ENCODE results near the gene RAB6B.
"Not testable (repeated sequence)": the region's sequence is repeated elsewhere in the genome, so short reads cannot be mapped to it uniquely, and the experiment has no call there.

RAB6B gene

GRCh38 chr3:133803469-133803868 is 92.2 kb downstream of the RAB6B start:
- Histone ChIP-seq H3K27ac (no peak overlapping the region), H3K36me3 (peaks cover 10% of the 10 kb centered on the region; the same call in 1 of the 2 replicates), H3K9ac (no peak overlapping the region), H3K4me3 (no peak overlapping the region), H3K4me1 (peaks cover 21% of the 10 kb centered on the region), H3K9me3 (no peaks in the 10 kb centered on the region), H3K27me3 (no peaks in the 10 kb centered on the region), H3K4me2 (no peak overlapping the region), H4K20me1 (peaks cover 6% of the 10 kb centered on the region; the same call in 1 of the 2 replicates)
- no peak for TF ChIP-seq Cebpa-rat (IDR thresholded peaks at IDR 0.05)

- Histone ChIP-seq H3K27me3 (no peaks in the 10 kb centered on the region), H4K20me1 (no peaks in the 10 kb centered on the region), H3K36me3 (no peaks in the 10 kb centered on the region), H3K4me3 (no peak overlapping the region), H3K9ac (no peak overlapping the region), H3K4me2 (no peak overlapping the region), H3K9me3 (peaks cover 17% of the 10 kb centered on the region), H3K27ac (no peak overlapping the region), H3K4me1 (0 out of 2 replicates have a peak, but pooled peaks cover 2% of the 10 kb centered on the region)
- TF ChIP-seq Cebpa-rat (IDR thresholded peaks at IDR 0.05): no peak
Measured at GRCh38 chr3:133799794-133800585, 95.7 kb downstream of the RAB6B start.

DNA sequence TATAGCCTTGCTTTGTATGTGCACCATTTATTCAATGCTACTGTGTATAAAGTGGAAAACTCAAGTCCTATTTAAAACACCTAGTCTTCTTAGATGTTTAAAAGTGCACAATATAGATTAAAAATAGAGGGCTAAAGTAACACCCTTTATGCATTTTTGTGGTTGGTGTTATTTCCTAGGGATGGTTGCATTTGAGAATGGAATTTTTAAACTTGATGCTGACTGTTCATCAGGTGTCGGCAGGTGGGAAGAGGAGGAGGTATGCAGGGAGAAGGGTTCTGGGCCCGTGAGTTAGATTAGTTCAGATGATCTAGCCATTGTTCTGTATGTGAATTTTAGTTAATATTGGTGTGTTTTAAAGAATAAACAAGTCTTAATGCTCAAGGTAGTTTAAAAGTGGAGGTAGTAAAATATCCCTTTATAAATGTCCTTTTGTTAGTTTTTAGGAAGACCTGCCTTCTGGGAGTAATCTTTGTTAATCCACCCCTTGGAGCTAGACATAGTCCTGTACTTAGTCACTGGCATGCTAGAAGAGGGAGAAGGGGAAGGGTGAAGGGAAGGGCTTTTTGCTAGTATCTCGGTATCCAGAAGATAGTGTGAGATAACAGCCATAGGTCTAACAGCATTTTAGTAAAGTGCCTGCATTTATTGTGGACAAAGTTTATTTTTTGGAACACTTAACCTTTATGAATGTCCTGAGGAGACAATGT is 98.1 kb downstream of the RAB6B start:
- H3K4me2 ChIP-seq: no peak overlapping the region
- H4K20me1 ChIP-seq: no peaks in the 10 kb centered on the region
- H3K27me3 ChIP-seq: no peaks in the 10 kb centered on the region
- no peaks in the 10 kb centered on the region for H3K36me3 ChIP-seq
- no peak overlapping the region for H3K4me3 ChIP-seq
- H3K27ac ChIP-seq: no peak overlapping the region
- TF ChIP-seq Cebpa-rat (IDR thresholded peaks at IDR 0.05): no peak
- peaks cover 39% of the 10 kb centered on the region for H3K9me3 ChIP-seq
- no peaks in the 10 kb centered on the region for H3K4me1 ChIP-seq
- no peak overlapping the region for H3K9ac ChIP-seq

DNA sequence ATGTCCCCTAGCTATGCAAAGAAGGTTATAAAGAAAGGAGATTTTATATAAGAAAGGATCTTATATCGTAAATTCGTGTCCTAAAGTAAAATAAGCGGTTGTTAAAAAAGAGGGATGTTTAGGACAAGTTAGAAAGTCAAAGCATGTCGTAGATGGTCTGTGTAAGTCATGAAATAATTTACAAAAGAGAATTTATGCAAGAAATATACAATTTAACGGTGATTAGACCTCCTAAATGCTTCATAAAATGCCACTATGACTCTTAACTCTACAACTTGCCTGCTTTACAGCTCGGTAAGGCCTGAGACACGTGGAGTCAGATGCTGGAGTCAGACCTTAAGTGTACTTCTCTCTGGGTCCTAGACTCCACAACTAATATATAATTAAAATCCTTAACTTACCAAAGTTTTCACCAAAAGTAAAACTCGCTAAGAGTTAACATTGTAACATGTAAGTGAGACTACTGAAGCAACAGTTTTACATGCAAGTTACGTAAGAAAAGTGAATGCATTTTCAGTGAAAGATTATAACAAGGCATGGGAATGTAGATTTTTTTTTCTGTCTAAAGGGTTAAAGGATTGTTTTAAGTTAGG is 103.4 kb downstream of the RAB6B start:
- Histone ChIP-seq H3K27ac (no peak overlapping the region), H3K4me2 (no peak overlapping the region), H3K9me3 (peaks cover 72% of the 10 kb centered on the region), H3K36me3 (no peaks in the 10 kb centered on the region), H3K9ac (no peak overlapping the region), H3K4me3 (no peak overlapping the region), H3K4me1 (no peaks in the 10 kb centered on the region), H4K20me1 (no peaks in the 10 kb centered on the region), H3K27me3 (no peaks in the 10 kb centered on the region)
- TF ChIP-seq Cebpa-rat (IDR thresholded peaks at IDR 0.05): no peak

GRCh38 chr3:133788024-133788423 is 107.7 kb downstream of the RAB6B start:
- Histone ChIP-seq H3K27me3 (no peaks in the 10 kb centered on the region), H3K9me3 (peaks cover 50% of the 10 kb centered on the region), H3K4me2 (no peak overlapping the region), H3K9ac (no peak overlapping the region), H4K20me1 (no peaks in the 10 kb centered on the region), H3K27ac (no peak overlapping the region), H3K36me3 (no peaks in the 10 kb centered on the region), H3K4me1 (no peaks in the 10 kb centered on the region), H3K4me3 (no peak overlapping the region)
- TF ChIP-seq Cebpa-rat (IDR thresholded peaks at IDR 0.05): no peak

- Histone ChIP-seq H3K4me2 (no peak overlapping the region), H3K27me3 (no peaks in the 10 kb centered on the region), H3K36me3 (no peaks in the 10 kb centered on the region), H3K27ac (no peak overlapping the region), H3K9ac (no peak overlapping the region), H3K4me3 (no peak overlapping the region), H3K9me3 (peaks cover 24% of the 10 kb centered on the region), H3K4me1 (no peaks in the 10 kb centered on the region), H4K20me1 (no peaks in the 10 kb centered on the region)
- TF ChIP-seq Cebpa-rat (IDR thresholded peaks at IDR 0.05): no peak
Measured at GRCh38 chr3:133783762-133784161, 111.9 kb downstream of the RAB6B start.

DNA sequence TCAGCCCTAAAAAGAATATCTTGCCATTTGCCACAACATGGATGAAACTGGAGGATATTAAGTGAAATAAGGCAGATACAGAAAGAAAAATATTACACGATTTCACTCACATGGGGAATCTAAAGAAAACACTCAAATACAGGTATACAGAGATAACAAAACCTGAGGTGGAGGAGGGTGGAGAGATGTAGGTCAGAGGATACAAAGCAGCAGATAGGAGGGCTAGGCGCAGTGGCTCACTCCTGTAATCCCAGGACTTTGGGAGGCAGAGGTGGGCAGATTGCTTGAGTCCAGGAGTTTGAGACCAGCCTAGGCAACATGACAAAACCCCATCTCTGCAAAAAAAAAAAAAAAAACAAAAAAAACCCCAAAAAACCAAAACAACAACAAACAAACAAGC is 113.2 kb downstream of the RAB6B start:
- Histone ChIP-seq H3K27ac (no peak overlapping the region), H4K20me1 (no peaks in the 10 kb centered on the region), H3K9ac (no peak overlapping the region), H3K36me3 (no peaks in the 10 kb centered on the region), H3K27me3 (no peaks in the 10 kb centered on the region), H3K9me3 (peaks cover 18% of the 10 kb centered on the region), H3K4me3 (no peak overlapping the region), H3K4me1 (no peaks in the 10 kb centered on the region), H3K4me2 (no peak overlapping the region)
- TF ChIP-seq Cebpa-rat (IDR thresholded peaks at IDR 0.05): no peak

GRCh38 chr3:133781570-133781969 is 114.1 kb downstream of the RAB6B start:
- Histone ChIP-seq H3K36me3 (no peaks in the 10 kb centered on the region), H4K20me1 (no peaks in the 10 kb centered on the region), H3K9me3 (peaks cover 18% of the 10 kb centered on the region), H3K4me3 (no peak overlapping the region), H3K4me2 (no peak overlapping the region), H3K4me1 (no peaks in the 10 kb centered on the region), H3K27me3 (no peaks in the 10 kb centered on the region), H3K9ac (no peak overlapping the region), H3K27ac (no peak overlapping the region)
- TF ChIP-seq Cebpa-rat (IDR thresholded peaks at IDR 0.05): no peak

DNA sequence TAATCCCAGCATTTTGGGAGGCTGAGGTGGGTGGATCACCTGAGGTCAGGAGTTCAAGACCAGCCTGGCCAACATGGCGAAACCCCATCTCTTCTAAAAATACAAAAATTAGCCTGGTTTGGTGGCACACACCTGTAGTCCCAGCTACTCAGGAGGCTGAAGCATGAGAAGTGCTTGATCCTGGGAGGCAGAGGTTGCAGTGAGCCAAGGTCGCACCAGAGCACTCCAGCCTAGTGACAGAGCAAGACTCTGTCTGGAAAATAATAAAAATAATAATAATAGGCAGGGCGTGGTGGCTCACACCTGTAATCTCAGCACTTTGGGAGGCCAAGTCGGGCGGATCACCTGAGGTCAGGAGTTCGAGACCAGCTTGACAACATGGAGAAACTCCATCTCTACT is 114.9 kb downstream of the RAB6B start:
- H3K27me3 ChIP-seq, H3K27ac ChIP-seq, H3K36me3 ChIP-seq, H3K9ac ChIP-seq, H3K4me2 ChIP-seq, H4K20me1 ChIP-seq, H3K4me3 ChIP-seq, H3K4me1 ChIP-seq: not testable (repeated sequence)
- H3K9me3 ChIP-seq: peaks cover 18% of the 10 kb centered on the region

- Histone ChIP-seq H3K27me3 (no peaks in the 10 kb centered on the region), H3K4me3 (no peak overlapping the region), H4K20me1 (no peaks in the 10 kb centered on the region), H3K9ac (no peak overlapping the region), H3K4me1 (no peaks in the 10 kb centered on the region), H3K27ac (no peak overlapping the region), H3K36me3 (no peaks in the 10 kb centered on the region), H3K4me2 (no peak overlapping the region), H3K9me3 (peaks cover 18% of the 10 kb centered on the region)
- TF ChIP-seq Cebpa-rat (IDR thresholded peaks at IDR 0.05): no peak
Measured at GRCh38 chr3:133779626-133780203, 116.0 kb downstream of the RAB6B start.

All from BLaER1 (cell line).